ENCODE results near the gene ABCB8. TPM values are rescaled to one million over a fixed set of nuclear protein-coding genes. Genes with fewer than 3 reads are reported as not detected.

The ABCB8 gene
- total and polyA plus RNA-seq, 5 donors from 2014 or later, result 16.9 to 61.4 (median 19.5) TPM

- Mint-ChIP-seq H3K27me3 (no peaks in the 10 kb centered on the region), H3K4me1 (peaks cover 0 to 22% (median 4%) of the 10 kb centered on the region in 4 donors), H3K36me3 (peaks cover 6% of the 10 kb centered on the region), H3K27ac (no peak overlapping the region), H3K4me3 (no peak overlapping the region), H3K9me3 (no peaks in the 10 kb centered on the region)
- H3K9me3 ChIP-seq (ENCODE audit: control insufficient read depth in 2 of 2, low read length in 2 of 2), result no peaks in the 10 kb centered on the region
- no peak for DNase-seq
- peaks cover 22% of the 10 kb centered on the region for H3K36me3 ChIP-seq (ENCODE audit: control insufficient read depth, insufficient read depth, low read length)
- H3K27me3 ChIP-seq (ENCODE audit: control insufficient read depth, insufficient read depth, low read length), result no peaks in the 10 kb centered on the region
- no peak for ATAC-seq (ENCODE audit: low read depth in 2 of 2)
- H3K4me1 ChIP-seq (ENCODE audit: control insufficient read depth, insufficient read depth, low read length, poor library complexity, severe bottlenecking), result peaks cover 12% of the 10 kb centered on the region
- H3K27ac ChIP-seq (ENCODE audit: insufficient read depth, low read length, poor library complexity, severe bottlenecking), result no peak overlapping the region
- no peak overlapping the region for H3K4me3 ChIP-seq (ENCODE audit: low read depth, low read length)
These were observed 47.4 kb downstream of the ABCB8 start for GRCh38 chr7:151075662-151075971.

- DNase-seq (no peak), ATAC-seq (ENCODE audit: low read depth in 2 of 2) (no peak)
- H3K27me3 ChIP-seq (ENCODE audit: control insufficient read depth, insufficient read depth, low read length), result no peaks in the 10 kb centered on the region
- Mint-ChIP-seq H3K27ac (peak overlapping the region in 1 of 3 donors; percentile 32), H3K27me3 (no peaks in the 10 kb centered on the region), H3K9me3 (no peaks in the 10 kb centered on the region), H3K4me1 (peaks cover 0 to 22% (median 4%) of the 10 kb centered on the region in 4 donors), H3K36me3 (peaks cover 6% of the 10 kb centered on the region), H3K4me3 (no peak overlapping the region)
- peaks cover 22% of the 10 kb centered on the region for H3K36me3 ChIP-seq (ENCODE audit: control insufficient read depth, insufficient read depth, low read length)
- no peaks in the 10 kb centered on the region for H3K9me3 ChIP-seq (ENCODE audit: control insufficient read depth in 2 of 2, low read length in 2 of 2)
- no peak overlapping the region for H3K4me3 ChIP-seq (ENCODE audit: low read depth, low read length)
- H3K27ac ChIP-seq (ENCODE audit: insufficient read depth, low read length, poor library complexity, severe bottlenecking), result no peak overlapping the region
- peaks cover 15% of the 10 kb centered on the region for H3K4me1 ChIP-seq (ENCODE audit: control insufficient read depth, insufficient read depth, low read length, poor library complexity, severe bottlenecking)
These were observed 47.8 kb downstream of the ABCB8 start for GRCh38 chr7:151075978-151076426.

- no peak overlapping the region for H3K4me3 ChIP-seq (ENCODE audit: low read depth, low read length)
- DNase-seq (no peak), ATAC-seq (ENCODE audit: low read depth in 2 of 2) (no peak)
- H3K4me1 ChIP-seq (ENCODE audit: control insufficient read depth, insufficient read depth, low read length, poor library complexity, severe bottlenecking), result peaks cover 26% of the 10 kb centered on the region
- H3K27me3 ChIP-seq (ENCODE audit: control insufficient read depth, insufficient read depth, low read length), result no peaks in the 10 kb centered on the region
- Mint-ChIP-seq H3K4me3 (peak overlapping the region in 1 of 4 donors; percentile 40), H3K4me1 (peaks cover 0 to 26% (median 4%) of the 10 kb centered on the region in 4 donors), H3K27me3 (no peaks in the 10 kb centered on the region), H3K27ac (no peak overlapping the region), H3K36me3 (peaks cover 2% of the 10 kb centered on the region), H3K9me3 (no peaks in the 10 kb centered on the region)
- H3K27ac ChIP-seq (ENCODE audit: insufficient read depth, low read length, poor library complexity, severe bottlenecking), result no peak overlapping the region
- peaks cover 17% of the 10 kb centered on the region for H3K36me3 ChIP-seq (ENCODE audit: control insufficient read depth, insufficient read depth, low read length)
- no peaks in the 10 kb centered on the region for H3K9me3 ChIP-seq (ENCODE audit: control insufficient read depth in 2 of 2, low read length in 2 of 2)
These were observed 48.8 kb downstream of the ABCB8 start for GRCh38 chr7:151076863-151077704.

- Mint-ChIP-seq H3K27ac (peak overlapping the region in 2 of 3 donors; percentile 72 to 86), H3K27me3 (no peaks in the 10 kb centered on the region), H3K36me3 (no peaks in the 10 kb centered on the region), H3K4me3 (peak overlapping the region in 3 of 4 donors; percentile 63 to 70 (median 67)), H3K4me1 (peaks cover 0 to 31% (median 6%) of the 10 kb centered on the region in 4 donors), H3K9me3 (no peaks in the 10 kb centered on the region)
- Histone ChIP-seq H3K27me3 (ENCODE audit: control insufficient read depth, insufficient read depth, low read length) (no peaks in the 10 kb centered on the region), H3K4me3 (ENCODE audit: low read depth, low read length) (no peak overlapping the region), H3K9me3 (ENCODE audit: control insufficient read depth in 2 of 2, low read length in 2 of 2) (no peaks in the 10 kb centered on the region), H3K36me3 (ENCODE audit: control insufficient read depth, insufficient read depth, low read length) (peaks cover 17% of the 10 kb centered on the region), H3K27ac (ENCODE audit: insufficient read depth, low read length, poor library complexity, severe bottlenecking) (no peak overlapping the region), H3K4me1 (ENCODE audit: control insufficient read depth, insufficient read depth, low read length, poor library complexity, severe bottlenecking) (peaks cover 33% of the 10 kb centered on the region)
- ATAC-seq (ENCODE audit: low read depth in 2 of 2) (no peak), DNase-seq (no peak)
These were observed 49.5 kb downstream of the ABCB8 start for GRCh38 chr7:151077705-151078232.

- Mint-ChIP-seq H3K4me1 (peaks cover 0 to 34% (median 9%) of the 10 kb centered on the region in 4 donors), H3K36me3 (no peaks in the 10 kb centered on the region), H3K27me3 (no peaks in the 10 kb centered on the region), H3K9me3 (no peaks in the 10 kb centered on the region), H3K27ac (peak overlapping the region; percentile 72 to 94 (median 86)), H3K4me3 (peak overlapping the region; percentile 66 to 88 (median 68))
- Histone ChIP-seq H3K27me3 (ENCODE audit: control insufficient read depth, insufficient read depth, low read length) (no peaks in the 10 kb centered on the region), H3K4me1 (ENCODE audit: control insufficient read depth, insufficient read depth, low read length, poor library complexity, severe bottlenecking) (peaks cover 37% of the 10 kb centered on the region), H3K27ac (ENCODE audit: insufficient read depth, low read length, poor library complexity, severe bottlenecking) (no peak overlapping the region), H3K4me3 (ENCODE audit: low read depth, low read length) (no peak overlapping the region), H3K9me3 (ENCODE audit: control insufficient read depth in 2 of 2, low read length in 2 of 2) (no peaks in the 10 kb centered on the region), H3K36me3 (ENCODE audit: control insufficient read depth, insufficient read depth, low read length) (peaks cover 17% of the 10 kb centered on the region)
- DNase-seq (no peak), ATAC-seq (ENCODE audit: low read depth in 2 of 2) (no peak)
These were observed 50.2 kb downstream of the ABCB8 start for GRCh38 chr7:151078233-151079040.

- Histone ChIP-seq H3K4me1 (ENCODE audit: control insufficient read depth, insufficient read depth, low read length, poor library complexity, severe bottlenecking) (peaks cover 43% of the 10 kb centered on the region), H3K27ac (ENCODE audit: insufficient read depth, low read length, poor library complexity, severe bottlenecking) (peak overlapping the region; percentile 49)
These were observed 51.1 kb downstream of the ABCB8 start for GRCh38 chr7:151079199-151079910.

GRCh38 chr7:151080067-151080521 lies 51.8 kb downstream of the ABCB8 start:
- Histone ChIP-seq H3K4me3 (ENCODE audit: low read depth, low read length) (peak overlapping the region; percentile 77), H3K27ac (ENCODE audit: insufficient read depth, low read length, poor library complexity, severe bottlenecking) (peak overlapping the region; percentile 85), H3K27me3 (ENCODE audit: control insufficient read depth, insufficient read depth, low read length) (peaks cover 7% of the 10 kb centered on the region), H3K4me1 (ENCODE audit: control insufficient read depth, insufficient read depth, low read length, poor library complexity, severe bottlenecking) (peaks cover 43% of the 10 kb centered on the region), H3K36me3 (ENCODE audit: control insufficient read depth, insufficient read depth, low read length) (peaks cover 7% of the 10 kb centered on the region), H3K9me3 (ENCODE audit: control insufficient read depth in 2 of 2, low read length in 2 of 2) (no peaks in the 10 kb centered on the region)
- DNase-seq (peak in 1 of 3 donors; percentile 30), ATAC-seq (ENCODE audit: low read depth in 2 of 2) (peak; percentile 0 to 3)
- Mint-ChIP-seq H3K36me3 (no peaks in the 10 kb centered on the region), H3K4me3 (peak overlapping the region; percentile 70 to 97 (median 88)), H3K9me3 (peaks cover 0 to 2% (median 0%) of the 10 kb centered on the region in 7 donors), H3K4me1 (peaks cover 4 to 47% (median 17%) of the 10 kb centered on the region in 4 donors), H3K27me3 (peaks cover 4% of the 10 kb centered on the region), H3K27ac (peak overlapping the region; percentile 56 to 95 (median 85))

More at GRCh38 chr7:151079199-151079910, 51.1 kb downstream of the ABCB8 start:
- Mint-ChIP-seq H3K4me3 (peak overlapping the region; percentile 70 to 88 (median 85)), H3K9me3 (no peaks in the 10 kb centered on the region), H3K27me3 (no peaks in the 10 kb centered on the region), H3K36me3 (no peaks in the 10 kb centered on the region), H3K27ac (peak overlapping the region; percentile 79 to 85 (median 81)), H3K4me1 (peaks cover 0 to 41% (median 13%) of the 10 kb centered on the region in 4 donors)
- DNase-seq, result no peak
- Histone ChIP-seq H3K27me3 (ENCODE audit: control insufficient read depth, insufficient read depth, low read length) (peaks cover 3% of the 10 kb centered on the region), H3K9me3 (ENCODE audit: control insufficient read depth in 2 of 2, low read length in 2 of 2) (no peaks in the 10 kb centered on the region), H3K36me3 (ENCODE audit: control insufficient read depth, insufficient read depth, low read length) (peaks cover 14% of the 10 kb centered on the region), H3K4me3 (ENCODE audit: low read depth, low read length) (peak overlapping the region; percentile 77)
- ATAC-seq (ENCODE audit: low read depth in 2 of 2), result no peak

Data from CD4-positive, CD25-positive, alpha-beta regulatory T cell (primary cell).